HG02763 (cell line): ENCODE measurements around the gene IP6K2.

Experiments used
- ATAC-seq: cut with Tn5 transposase; IDR thresholded peaks from one replicate; pipeline ENCODE4 v1.9.1; 2021; ENCODE audit warnings: mild to moderate bottlenecking, moderate library complexity; ENCODE audit not compliant: unreplicated experiment

Gene IP6K2

DNA sequence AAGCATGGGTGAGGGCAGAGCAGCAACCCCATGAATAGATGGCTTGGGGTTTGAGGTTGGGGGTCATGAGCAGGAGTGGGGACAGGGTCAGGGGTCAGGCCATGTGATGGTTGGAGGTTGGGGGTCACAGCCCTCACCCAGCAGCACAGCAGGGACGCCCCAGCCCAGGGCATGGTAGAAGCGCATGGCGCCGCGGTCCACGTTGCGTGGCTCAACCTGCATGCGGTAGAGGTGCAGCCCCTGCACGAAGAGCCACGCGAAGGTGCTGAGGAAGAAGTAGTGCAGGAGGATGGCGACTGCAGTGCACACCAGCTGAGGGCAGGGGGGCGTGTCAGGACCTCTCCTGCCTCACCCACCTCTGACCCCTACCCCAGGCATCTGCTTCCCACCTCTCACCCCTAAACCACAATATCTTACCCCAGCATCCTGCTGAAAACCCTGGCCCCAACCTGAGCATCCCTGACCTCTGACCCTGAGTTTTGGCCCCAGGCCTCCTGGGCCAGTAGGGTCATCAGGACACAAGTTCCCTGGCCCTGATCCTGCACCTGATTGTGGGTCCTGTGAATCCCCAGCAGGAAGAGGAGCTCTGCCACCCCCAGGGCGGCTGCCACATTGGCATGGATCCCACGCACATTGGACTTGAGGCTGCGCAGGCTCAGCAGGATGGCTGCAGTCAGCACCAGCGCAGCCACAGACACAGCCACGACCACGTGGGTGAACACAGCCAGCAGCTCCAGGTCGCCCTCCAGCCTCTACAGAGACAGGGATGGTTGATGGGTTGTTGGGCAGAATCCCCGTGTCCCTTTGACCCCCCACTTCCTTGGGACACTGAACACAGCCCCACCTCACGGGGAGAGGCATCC lies 71.9 kb downstream of the IP6K2 start:
- no peak for ATAC-seq

DNA sequence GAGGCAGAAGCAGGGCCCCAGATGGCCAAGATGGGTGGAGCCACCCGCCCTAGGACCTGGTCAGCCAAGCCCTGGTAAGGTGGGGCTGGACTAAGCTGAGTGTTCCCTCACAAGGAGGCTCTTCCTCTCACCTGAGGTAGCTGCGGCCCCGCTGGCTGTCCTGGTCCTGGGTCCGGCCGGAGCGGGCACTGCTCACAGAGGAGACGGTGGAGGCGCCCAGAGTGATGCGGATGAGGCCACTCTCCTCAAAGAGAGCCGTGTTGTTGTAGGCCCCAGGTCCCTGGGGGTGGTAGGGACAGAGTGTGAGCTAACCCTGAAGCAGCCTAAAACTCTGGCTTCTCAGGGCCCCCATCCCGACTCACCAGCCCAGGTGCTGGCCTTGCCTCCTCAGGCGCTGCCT lies 74.4 kb downstream of the IP6K2 start:
- no peak for ATAC-seq

- ATAC-seq: no peak
Observed at GRCh38 chr3:48641396-48641795, 75.6 kb downstream of the IP6K2 start.

DNA sequence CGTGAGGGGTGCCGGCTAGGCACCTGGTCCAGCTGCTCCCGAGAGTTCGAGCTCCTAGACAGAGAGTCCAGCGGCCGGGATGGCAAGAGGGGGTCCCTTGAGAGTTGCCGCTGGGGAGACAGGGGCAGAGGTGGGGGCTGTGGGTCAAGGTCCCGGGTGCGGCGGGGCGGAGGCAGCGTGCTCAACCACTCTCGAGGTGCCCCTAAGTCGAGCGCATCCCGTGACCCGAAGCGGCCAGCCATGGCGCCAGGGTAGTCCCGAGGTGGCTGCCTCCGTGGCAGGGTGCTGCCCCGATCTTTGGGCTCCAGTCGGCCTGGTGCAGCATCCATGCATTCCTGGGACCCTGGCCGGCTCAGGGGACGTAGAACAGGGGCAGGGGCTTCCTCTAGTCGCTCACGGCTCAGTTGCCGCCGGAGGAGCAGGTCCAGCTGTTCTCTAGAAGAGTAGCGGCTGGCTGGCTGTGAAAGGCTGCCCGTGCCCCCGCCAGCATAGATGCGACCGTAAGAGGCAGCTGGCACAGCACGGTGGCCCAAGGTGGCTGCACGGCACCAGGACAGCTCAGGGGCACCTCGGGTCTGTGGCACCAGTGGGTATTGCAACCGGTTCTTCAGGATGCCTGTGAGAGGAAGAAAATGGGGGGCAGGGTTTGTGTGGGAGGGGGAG lies 76.9 kb downstream of the IP6K2 start:
- no peak for ATAC-seq
